ENCODE data around the gene CIZ1. TPM values are rescaled to one million over a fixed set of nuclear protein-coding genes. Genes with fewer than 3 reads are reported as not detected.

Gene CIZ1
- polyA plus RNA-seq, 4 donors = 101 to 163 (median 131) TPM

DNA sequence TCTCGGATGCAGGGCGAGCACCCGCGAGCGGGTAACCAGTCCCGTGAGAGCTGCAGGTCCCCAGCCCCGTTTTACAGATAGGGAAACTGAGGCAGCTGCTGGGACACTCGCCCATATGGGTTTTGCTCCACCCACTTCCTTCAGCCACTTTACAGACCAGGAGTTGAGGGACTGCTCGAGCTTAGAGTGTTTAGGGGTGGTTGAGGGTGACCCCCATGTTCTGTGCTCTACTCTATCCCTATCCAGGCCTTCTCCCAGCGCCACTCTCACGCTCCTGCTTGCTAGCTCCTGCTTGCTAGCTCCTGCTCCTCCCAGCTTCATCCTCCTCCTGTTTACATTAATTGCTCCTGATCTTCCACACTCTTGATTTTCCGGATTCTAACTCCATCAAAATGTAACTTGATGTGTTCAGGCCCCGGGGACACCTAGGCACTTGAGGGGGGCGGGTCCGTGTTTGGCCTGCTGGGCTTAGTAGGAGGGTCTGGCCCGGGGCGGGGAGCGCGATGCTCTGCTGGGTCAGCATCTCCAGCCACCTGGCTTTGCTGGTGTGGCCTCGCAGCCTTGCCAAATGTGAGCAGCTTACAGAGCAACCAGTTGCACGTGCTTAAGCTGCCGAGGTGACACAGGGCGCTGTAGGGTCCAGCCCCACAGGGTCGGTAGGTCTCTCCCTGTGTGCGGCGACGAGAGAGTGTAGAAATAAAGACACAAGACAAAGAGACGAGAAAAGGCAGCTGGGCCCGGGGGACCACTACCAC lies 62.4 kb downstream of the CIZ1 start:
- no peak for DNase-seq (ENCODE audit: low read depth in 4 of 4, low spot score in 2 of 4)

DNA sequence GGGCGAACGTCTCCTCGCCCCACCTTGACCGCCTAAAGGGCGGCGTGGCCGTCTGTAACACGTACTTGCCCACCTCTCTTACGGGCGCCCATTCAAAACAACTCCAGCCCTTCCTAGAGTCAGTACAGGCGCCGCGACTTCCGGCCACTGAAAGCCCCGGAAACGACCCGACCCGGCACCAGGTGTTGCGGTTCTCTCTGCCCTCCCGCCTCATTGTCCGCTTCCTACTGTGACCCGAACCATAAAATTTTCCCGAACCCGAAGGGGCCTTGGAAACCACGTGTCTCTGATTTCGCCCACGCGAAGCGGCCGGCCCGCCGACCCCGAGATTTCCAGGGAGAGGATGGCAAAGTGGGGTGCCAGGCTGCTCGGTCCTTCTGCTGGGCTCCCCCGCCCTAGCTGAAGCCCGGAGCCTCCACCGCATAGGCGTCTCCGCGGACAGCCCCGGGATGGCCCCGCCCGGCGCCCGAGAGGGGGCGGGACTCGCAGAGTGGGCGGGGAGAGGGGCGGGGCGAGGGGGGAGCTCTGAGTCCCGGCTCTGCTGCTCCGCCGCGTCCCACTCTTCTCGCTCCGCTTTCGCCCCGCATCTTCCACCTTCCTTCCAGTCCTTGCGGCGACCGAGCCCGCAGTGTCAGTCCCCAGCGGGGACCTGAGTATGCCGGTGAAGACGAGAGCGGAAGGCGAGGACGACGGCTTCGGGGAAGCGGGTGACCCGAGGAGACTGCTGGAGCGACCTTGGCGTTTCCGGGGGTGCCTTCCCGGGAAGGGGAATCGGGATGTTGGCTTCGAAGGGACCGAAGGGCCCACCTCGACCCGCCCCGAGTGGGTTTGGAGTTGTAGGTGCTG lies 63.2 kb downstream of the CIZ1 start:
- peak; percentile 86 to 93 (median 90) for DNase-seq (ENCODE audit: low read depth in 4 of 4, low spot score in 2 of 4)

DNA sequence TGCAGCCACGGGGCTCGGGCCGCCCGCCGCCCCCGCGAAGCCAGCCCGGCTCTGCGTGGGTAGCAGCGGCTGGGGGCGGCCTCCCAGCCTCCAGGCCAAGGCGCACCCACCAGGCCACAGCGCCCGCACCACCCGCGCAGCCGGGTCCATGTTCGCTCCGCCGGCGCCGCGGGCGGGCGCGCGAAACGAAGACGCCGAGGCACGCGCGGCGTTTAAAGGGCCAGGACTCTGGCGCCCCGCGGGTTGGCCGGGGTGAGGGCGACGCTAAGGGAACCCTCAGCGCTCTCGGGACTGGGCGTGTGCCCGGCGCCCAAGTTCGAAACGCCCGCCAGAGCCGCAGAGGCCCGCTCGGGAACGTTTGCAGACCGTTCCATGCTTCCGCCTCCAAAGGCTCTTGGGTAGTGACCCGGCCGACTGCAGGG lies 63.8 kb downstream of the CIZ1 start, which contains the start of gene PTGES2:
TSS of gene PTGES2 (minus strand) at position 162 of the 422 bp plus-strand sequence. CDS start at position 150, 12 bp downstream.
- DNase-seq (ENCODE audit: low read depth in 4 of 4, low spot score in 2 of 4) = peak; percentile 62 to 84 (median 78)

DNA sequence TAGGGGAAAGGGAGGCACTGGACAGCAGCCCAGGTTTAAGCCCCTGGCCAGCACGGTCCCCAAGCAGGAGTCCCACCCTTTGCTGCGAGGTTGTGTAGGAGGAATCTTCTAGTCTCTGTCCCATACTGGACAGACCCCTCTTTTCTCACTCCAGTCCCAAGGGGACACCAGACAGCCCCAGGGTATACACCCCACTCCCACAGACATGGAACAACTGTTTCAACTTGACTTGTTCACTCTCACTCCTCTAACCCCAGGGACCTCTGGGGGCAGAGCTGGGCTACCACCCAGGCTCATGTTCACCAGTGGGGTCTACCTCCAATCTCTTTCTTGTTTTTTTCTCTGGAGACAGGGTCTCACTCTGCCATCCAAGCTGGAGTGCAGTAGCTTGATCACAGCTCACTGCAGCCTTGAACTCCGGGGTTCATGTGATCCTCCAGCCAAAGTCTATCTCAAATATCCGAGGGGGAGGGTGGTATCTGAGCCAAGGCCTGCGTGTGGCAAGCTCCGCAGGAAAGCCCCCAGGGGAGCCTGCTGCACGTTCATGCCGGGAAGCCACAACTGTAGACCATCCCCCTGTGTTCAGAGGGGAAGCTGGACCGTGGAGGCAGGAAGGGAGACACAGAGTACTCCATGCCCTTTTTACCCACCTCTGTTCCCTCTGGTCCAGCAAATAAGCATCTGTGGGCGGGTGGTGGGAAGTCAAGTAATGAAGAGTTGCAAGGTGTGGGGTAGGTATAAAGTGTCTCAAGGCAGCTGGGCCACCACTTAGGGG lies 65.6 kb downstream of the CIZ1 start:
- DNase-seq (ENCODE audit: low read depth in 4 of 4, low spot score in 2 of 4) = no peak

DNA sequence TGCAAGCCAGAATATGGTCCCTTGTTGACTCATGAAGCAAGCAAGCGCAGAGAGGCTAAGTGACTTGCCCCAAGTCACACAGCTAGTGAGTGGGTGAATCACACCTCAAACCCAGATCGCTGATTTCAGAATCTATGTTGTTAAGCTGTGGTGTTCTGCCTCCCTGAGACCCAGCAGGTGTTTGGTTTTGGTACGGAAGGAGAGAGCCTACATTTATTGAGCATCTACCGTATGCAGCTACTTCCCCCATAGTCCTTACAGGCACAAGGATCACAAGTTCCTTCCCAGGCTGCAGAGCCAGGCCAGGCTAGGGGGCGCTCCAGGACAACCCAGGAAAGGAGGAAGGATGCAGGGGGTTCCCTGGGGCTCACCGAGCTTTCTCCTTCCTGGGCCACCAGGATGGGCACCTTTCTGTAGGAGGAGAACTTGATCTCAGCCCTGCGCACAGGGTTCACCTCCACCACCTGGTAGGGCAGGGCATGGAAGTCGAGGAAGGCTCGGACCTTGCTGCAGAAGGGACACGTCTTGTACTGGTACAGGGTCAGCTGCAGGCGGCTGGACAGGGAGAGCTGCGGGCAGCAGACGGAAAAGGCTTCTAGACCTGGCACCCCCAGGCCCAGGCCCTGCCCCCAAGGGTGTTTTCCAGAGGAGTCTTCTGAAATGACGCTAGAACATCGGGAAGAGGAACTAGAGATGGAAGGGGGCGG lies 66.3 kb downstream of the CIZ1 start:
- no peak for DNase-seq (ENCODE audit: low read depth in 4 of 4, low spot score in 2 of 4)

DNA sequence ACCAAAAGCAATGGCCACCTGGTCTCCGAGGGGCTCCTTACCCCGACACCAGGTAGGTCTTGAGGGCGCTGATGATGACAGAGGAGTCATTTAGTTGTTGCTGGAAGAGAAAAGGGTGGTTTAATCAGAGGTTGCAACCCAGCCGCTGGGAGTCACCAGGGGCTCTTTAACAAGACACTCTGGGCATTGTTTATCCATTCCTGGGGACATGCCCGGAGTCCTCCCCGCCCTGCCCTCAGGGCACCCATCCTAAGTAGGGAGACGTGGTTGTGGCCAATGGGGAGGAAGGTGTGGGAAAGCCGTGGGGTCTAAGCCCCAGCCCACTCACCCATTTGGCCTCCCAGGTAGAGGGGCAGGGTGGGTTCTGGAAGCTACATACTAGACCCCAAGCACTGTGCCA lies 66.9 kb downstream of the CIZ1 start:
- DNase-seq (ENCODE audit: low read depth in 4 of 4, low spot score in 2 of 4) = no peak

DNA sequence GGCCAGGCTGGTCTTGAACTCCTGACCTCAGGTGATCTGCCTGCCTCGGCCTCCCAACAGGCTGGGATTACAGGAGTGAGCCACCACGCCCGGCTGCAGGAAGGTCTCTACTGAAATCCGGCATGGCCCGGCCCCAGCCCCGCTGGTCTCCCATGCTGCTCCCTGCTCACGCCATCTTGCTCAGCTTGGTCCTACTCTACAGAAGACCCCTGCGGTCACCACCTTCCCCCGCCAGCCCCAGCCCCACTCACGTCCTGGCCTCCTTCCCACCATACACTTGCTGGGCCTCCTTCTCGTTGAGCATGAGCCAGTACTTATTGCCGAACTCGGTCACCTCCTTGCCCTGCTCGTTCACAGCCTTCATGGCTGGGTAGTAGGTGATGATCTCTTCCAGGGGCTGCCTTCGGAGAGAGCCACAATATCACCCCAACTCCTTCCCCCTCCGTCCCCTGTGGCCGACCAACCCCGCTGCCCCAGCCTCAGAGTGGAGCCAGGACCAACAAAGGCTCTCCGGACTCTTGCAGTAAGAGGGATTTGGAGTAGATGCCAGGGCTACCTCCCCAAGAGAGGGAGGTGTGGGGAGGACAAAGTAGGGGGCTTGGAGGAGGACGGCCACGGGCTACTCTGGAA lies 67.8 kb downstream of the CIZ1 start:
- DNase-seq (ENCODE audit: low read depth in 4 of 4, low spot score in 2 of 4) = no peak

DNA sequence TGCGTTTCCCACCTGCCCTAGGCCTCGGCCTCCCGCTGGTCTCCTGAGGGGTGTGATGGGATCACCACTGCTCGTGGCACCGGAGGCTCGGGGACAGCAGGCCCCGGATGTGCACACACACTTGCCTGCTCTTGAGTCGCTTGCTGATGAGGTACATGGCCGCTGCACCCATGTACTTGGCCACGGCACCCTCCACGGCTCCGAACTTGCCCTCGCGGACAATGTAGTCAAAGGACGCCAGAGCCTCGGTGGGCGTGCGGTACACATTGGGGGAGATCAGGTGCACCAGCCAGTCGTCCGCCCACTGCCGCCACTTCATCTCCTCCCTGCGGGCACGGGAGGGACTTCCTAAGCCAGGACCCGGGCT lies 68.6 kb downstream of the CIZ1 start:
- no peak for DNase-seq (ENCODE audit: low read depth in 4 of 4, low spot score in 2 of 4)

DNA sequence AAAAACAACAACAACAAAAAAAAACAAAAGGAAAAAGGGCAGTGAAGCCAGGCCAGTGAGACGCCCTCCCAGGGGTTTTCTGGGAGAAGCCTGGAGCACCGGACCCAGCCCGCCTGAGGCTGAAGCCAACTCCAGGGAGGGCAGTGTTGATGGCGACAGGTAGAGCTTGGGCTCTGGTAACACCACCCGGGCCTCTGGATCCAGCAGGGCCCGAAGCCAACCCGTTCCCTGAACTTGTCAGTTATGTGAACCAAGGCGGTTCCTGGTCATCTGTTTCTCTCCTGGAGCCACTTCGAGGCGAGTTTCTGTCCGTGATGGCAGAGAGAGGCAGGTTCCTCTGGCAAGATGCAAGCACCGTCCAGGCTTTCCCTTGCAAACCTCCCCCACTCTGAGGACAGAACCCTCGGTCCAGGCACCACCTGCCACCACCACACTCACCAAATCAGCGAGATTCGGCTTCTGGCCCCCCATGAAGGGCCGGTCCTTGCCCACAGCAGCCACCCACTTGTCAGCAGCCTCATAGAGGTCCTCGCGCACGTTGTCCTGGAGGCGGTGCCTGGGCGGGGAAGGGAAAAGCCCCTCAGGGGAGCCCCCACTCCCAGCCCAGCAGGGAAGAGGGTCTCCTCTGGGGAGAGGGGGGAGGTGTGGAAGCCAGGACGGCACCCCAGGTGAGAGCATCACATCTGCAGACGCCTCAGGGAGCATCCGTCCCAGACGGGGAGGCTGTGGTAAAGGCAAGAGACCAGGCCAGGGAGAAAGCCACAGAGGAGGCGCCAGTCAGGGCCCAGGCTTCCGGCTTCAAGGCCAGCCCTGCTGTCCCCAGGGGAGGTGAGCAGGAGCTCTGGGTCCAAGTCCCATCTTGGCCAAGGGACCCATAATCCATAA lies 69.2 kb downstream of the CIZ1 start:
- no peak for DNase-seq (ENCODE audit: low read depth in 4 of 4, low spot score in 2 of 4)

DNA sequence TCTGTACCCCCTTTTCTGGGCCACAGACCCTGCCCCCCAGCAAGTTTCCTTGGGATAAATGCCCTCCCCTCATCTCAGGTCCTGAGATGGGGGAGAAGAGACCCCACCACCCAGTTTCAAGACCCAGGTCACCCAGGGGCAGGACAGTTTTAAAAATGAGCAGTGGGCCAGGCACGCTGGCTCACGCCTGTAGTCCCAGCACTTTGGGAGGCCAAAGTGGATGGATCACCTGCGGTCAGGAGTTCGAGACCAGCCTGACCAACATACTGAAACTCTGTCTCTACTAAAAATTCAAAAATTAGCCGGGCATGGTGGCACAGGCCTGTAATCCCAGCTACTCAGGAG lies 69.9 kb downstream of the CIZ1 start:
- no peak for DNase-seq (ENCODE audit: low read depth in 4 of 4, low spot score in 2 of 4)

DNA sequence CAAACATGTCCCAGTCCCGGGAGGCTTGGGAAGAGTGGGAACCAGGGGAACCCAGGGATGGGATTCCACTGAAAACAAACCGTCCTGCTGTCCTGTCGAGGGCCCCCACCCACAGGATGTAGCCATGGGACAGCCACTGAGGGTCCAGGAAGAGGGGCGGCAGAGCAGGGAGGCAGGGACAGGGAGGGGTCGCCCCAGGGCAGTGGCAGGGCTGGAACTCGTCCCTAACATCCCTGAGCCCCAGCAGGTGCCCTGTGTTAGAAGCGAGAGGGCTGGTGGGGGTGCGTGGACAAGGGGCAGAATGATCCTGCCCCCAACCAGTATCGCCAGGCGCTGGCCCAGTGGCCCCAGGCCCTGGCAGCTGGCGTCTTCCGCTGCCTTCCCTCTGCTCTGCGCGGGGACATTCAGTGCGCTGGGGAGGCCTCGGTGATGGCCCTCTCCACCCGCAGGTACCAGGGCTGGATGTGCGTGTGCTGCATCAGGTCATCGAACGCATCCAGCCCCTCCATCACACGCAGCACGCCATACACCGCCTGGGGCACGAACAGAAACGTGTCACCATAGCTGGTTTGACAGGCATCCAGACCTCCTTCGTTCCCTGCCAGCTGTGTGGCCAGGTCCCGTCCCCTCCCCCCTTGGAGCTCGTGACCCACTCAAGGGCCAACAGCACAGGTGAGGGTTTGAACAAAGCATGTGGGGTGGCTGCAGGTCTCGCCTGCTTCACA lies 70.5 kb downstream of the CIZ1 start:
- no peak for DNase-seq (ENCODE audit: low read depth in 4 of 4, low spot score in 2 of 4)

DNA sequence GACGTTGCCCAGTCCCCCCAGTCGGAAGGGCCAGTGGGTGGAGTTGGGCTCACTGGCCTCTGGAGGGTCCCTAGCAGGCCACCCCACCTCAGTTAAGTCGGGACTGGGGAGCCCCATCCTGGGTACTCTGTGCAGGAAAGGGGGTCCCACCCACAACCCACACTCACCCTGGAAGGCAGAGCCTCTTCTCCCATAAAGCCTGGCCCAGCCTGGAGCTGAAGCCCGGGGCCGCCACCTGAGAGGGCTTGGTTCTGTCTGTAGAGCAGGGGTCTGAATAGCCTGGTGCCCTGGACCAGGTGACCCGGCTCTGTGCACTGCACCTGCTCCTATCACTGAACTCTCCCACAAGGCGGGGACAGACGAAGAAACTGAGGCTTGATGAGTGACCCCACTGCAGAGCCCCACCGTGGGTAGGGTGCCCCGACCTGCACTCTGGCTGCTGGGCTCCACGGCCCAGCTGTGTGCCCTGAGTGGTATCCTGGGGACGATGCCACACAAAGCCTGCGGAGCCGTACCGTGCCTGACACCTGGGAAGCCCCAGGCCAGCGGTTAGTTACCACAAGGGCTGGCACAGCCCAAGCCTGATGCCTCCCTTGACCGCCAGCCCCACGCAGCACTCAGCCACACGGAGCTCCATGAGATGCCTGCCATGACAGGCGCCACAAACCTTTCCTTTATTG lies 71.2 kb downstream of the CIZ1 start:
- no peak for DNase-seq (ENCODE audit: low read depth in 4 of 4, low spot score in 2 of 4)

DNA sequence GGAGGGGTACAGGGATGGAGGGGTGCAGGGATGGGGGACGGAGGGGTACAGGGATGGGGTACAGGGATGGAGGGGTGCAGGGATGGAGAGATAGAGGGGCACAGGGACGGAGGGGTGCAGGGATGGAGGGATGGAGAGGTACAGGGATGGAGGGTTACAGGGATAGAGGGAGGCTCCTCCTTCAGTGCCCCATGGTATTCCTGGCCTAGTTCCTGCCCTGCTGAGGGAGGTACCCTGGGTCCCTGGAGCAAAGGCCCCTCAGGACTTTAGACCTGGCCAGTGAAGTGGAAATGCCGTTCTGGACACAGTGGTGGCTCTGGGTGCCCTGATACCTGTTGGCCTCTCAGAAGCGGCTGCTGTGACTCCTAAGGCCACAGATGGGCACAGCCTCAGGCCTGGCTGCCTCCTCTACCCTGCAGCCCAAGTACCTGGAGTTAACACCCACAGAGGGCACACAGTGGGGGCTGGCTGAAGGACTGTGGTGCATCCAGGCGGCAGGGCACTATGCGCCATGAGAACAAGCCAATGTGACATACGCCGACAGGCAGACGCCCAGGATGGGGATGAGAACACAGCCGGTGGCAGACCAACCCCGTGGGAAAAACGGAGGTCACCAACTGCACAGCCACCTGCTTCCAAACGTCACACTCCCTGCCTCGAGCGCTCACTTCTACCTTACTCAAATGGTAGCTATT lies 72.3 kb downstream of the CIZ1 start:
- no peak for DNase-seq (ENCODE audit: low read depth in 4 of 4, low spot score in 2 of 4)

DNA sequence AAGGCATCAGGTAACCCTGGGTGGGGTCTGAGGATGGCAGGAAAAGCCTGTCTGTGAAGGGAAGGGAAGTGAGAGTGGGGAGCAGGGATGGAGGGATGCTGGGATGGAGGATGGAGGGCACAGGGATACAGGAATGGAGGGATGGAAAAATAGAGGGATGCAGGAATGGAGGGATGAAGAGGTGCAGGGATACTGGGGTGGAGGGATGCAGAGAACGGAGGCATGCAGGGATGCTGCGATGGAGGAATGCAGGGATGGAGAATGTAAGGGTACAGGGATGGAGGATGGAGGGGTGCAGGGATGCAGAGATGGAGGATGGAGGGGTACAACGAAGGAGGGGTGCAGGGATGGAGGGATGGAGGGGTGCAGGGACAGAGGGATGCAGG lies 72.9 kb downstream of the CIZ1 start:
- no peak for DNase-seq (ENCODE audit: low read depth in 4 of 4, low spot score in 2 of 4)

DNA sequence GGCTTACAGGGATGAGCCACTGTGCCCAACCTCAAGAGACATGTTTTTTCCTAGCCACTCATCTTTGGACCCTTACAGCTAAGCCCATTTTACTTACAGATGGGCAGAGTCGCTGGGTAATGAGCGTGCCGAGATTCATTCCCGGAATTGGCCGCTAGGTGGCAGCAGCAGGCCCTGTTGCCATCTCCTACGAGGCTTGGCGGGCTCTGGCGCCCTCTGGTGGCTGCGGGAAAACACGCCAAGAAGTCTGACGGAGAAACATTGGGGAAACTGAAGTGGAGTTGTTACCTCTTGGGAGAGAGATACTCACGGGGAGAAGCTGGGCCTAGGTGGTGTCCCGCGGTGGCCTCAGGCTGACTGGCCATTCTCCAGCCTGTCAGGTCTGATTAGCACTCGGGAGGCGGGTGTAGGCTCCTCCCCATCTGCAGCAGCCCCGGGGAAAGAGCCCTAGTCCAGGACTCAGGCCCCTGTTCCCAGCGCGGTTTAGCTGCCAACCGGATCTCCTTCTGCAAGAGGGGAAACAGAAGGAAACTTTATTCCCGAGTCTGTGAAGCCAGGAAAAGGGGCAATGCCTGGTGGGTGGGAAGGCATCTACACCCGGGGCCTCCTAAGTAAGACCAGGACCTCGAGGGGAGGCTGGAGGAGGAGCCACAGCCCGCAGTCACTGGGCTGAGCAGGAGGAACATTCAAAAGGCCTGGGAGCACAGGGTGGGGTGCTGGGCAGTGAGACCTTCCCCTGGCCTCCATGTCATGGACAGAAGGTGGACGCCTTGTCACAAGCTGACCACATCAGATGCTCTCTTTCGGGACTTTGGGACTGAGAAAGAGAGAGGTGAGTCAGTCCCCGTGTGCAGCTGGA lies 73.5 kb downstream of the CIZ1 start:
- peak in 3 of 4 donors; percentile 67 to 80 (median 71) for DNase-seq (ENCODE audit: low read depth in 4 of 4, low spot score in 2 of 4)

Measured in left renal cortex interstitium (tissue), 4 donors.